ENCODE measurements around the gene MIB2.

DNA sequence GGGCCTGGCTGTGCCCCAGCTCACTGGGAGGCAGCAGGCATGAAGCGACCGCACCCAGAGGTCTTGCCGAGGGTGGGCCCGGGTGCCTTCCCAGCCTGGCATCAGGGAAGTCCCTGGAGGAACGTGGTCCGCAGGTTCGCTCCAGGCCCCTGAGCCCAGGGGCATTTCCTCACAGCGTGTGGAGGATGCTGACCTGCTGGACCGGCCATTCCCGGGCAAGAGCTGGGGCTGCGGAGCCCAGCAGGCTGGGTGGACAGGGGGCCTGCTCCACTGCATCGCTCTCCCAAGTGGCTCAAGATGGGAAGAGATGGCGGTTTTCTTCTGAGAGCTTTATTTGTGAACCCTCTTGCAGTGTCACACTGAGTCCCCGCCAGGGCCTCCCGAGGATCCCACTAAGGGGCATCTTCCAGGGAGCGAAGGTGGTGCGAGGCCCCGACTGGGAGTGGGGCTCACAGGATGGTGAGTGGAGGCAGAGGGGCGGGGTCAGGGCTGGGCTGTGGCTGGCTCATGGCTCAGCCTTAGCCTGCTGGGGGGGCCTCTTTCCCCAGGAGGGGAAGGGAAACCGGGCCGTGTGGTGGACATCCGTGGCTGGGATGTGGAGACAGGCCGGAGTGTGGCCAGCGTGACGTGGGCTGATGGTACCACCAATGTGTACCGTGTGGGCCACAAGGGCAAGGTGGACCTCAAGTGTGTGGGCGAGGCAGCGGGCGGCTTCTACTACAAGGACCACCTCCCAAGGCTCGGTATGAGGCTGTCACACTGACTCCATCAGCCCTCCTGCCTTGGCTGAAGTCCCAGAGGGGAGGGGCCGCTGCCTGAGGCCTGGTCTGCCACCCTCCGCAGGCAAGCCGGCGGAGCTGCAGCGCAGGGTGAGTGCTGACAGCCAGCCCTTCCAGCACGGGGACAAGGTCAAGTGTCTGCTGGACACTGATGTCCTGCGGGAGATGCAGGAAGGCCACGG, 9.4 kb downstream of the MIB2 start:
- TF ChIP-seq EZH2 (IDR thresholded peaks at IDR 0.05) = no peak
- no peak for TF ChIP-seq POLR2AphosphoS5 (IDR thresholded peaks at IDR 0.05; ENCODE audit: borderline replicate concordance, low read depth, low read length)
- TF ChIP-seq FOXP2 (optimal IDR thresholded peaks at IDR 0.05; ENCODE audit: control extremely low read depth, extremely low read length, insufficient read depth) = no peak
